ENCODE measurements around the gene TNPO1. TPM values are rescaled to one million over a fixed set of nuclear protein-coding genes. Genes with fewer than 3 reads are reported as not detected.
A peak's percentile ranks its signal among the peaks of the same experiment; 100 is the strongest.
"Not testable (repeated sequence)": the region's sequence is repeated elsewhere in the genome, so short reads cannot be mapped to it uniquely, and the experiment has no call there.

The TNPO1 gene
- total RNA-seq, 4 donors from 2014 or later: 73.1 to 241 (median 76.8) TPM

GRCh38 chr5:72925336-72926010 lies 109.0 kb downstream of the TNPO1 start:
- Histone ChIP-seq H3K27me3 (no peaks in the 10 kb centered on the region), H3K27ac (no peak overlapping the region), H3K36me3 (no peaks in the 10 kb centered on the region), H3K9me3 (no peaks in the 10 kb centered on the region), H3K4me1 (no peaks in the 10 kb centered on the region), H3K4me3 (no peak overlapping the region)
- TF ChIP-seq CTCF (IDR thresholded peaks at IDR 0.05) (no peak), POLR2A (IDR thresholded peaks at IDR 0.05) (no peak)
- no peak for DNase-seq

GRCh38 chr5:72932686-72933085 lies 116.2 kb downstream of the TNPO1 start:
- H3K4me1 ChIP-seq, DNase-seq, H3K27ac ChIP-seq, H3K4me3 ChIP-seq, H3K36me3 ChIP-seq, H3K9me3 ChIP-seq, H3K27me3 ChIP-seq: not testable (repeated sequence)

GRCh38 chr5:72934953-72935725 lies 118.7 kb downstream of the TNPO1 start:
- not testable (repeated sequence) for DNase-seq, H3K4me1 ChIP-seq, H3K9me3 ChIP-seq, H3K27ac ChIP-seq, H3K27me3 ChIP-seq, H3K4me3 ChIP-seq, H3K36me3 ChIP-seq

- no peak for TF ChIP-seq CTCF (IDR thresholded peaks at IDR 0.05)
- TF ChIP-seq POLR2A (IDR thresholded peaks at IDR 0.05): no peak
- DNase-seq: no peak
- H3K4me3 ChIP-seq: no peak overlapping the region
- H3K9me3 ChIP-seq: no peaks in the 10 kb centered on the region
- H3K27ac ChIP-seq: peak overlapping the region in 1 of 4 donors; percentile 21
- no peaks in the 10 kb centered on the region for H3K36me3 ChIP-seq
- H3K27me3 ChIP-seq: no peaks in the 10 kb centered on the region
- H3K4me1 ChIP-seq: peaks cover 0 to 7% (median 0%) of the 10 kb centered on the region in 4 donors
Measured at GRCh38 chr5:72936893-72937292, 120.4 kb downstream of the TNPO1 start.

- peak overlapping the region in 1 of 4 donors; percentile 21 for H3K27ac ChIP-seq
- TF ChIP-seq POLR2A (IDR thresholded peaks at IDR 0.05): no peak
- no peak for TF ChIP-seq CTCF (IDR thresholded peaks at IDR 0.05)
- no peaks in the 10 kb centered on the region for H3K27me3 ChIP-seq
- H3K4me3 ChIP-seq: no peak overlapping the region
- peaks cover 0 to 7% (median 0%) of the 10 kb centered on the region in 4 donors for H3K4me1 ChIP-seq
- DNase-seq: no peak
- no peaks in the 10 kb centered on the region for H3K36me3 ChIP-seq
- H3K9me3 ChIP-seq: no peaks in the 10 kb centered on the region
Measured at GRCh38 chr5:72937517-72938061, 121.1 kb downstream of the TNPO1 start.

- Histone ChIP-seq H3K36me3 (no peaks in the 10 kb centered on the region), H3K27me3 (no peaks in the 10 kb centered on the region), H3K9me3 (no peaks in the 10 kb centered on the region), H3K4me3 (no peak overlapping the region), H3K27ac (no peak overlapping the region), H3K4me1 (peaks cover 0 to 7% (median 0%) of the 10 kb centered on the region in 4 donors)
- TF ChIP-seq CTCF (IDR thresholded peaks at IDR 0.05): no peak
- TF ChIP-seq POLR2A (IDR thresholded peaks at IDR 0.05): no peak
- no peak for DNase-seq
Measured at GRCh38 chr5:72938206-72938605, 121.7 kb downstream of the TNPO1 start.
